Peyer's patch (tissue), 4 donors: ENCODE data around the gene IL11RA. TPM values are rescaled to one million over a fixed set of nuclear protein-coding genes. Genes with fewer than 3 reads are reported as not detected.

Experiments used
- DNase-seq, 3 donors: peaks; one replicate each; pipeline ENCODE4 v3.0.0-alpha.2; 2017 to 2019
- H3K27ac ChIP-seq, 4 donors: fragments of 200-600 bp; sonication (generic); one replicate each; pipeline ENCODE4 v1.5.1; 2016 to 2019
- H3K27me3 ChIP-seq, 2 donors: fragments of 200-600 bp; sonication (generic); one replicate each; pipeline ENCODE4 v1.5.1; 2019
- H3K36me3 ChIP-seq, 3 donors: fragments of 200-600 bp; sonication (generic); one replicate each; pipeline ENCODE4 v1.5.1; 2016 to 2019
- H3K4me1 ChIP-seq, 4 donors: fragments of 200-600 bp; sonication (generic); one replicate each; pipeline ENCODE4 v1.5.1; 2016 to 2019
- H3K4me3 ChIP-seq, 4 donors: fragments of 200-600 bp; sonication (generic); 1 replicate in 3 of 4; 2 replicates in 1 of 4; pipeline ENCODE4 v1.5.1; 2016 to 2019; ENCODE audit warnings: mild to moderate bottlenecking in 1 of 4
- H3K9me3 ChIP-seq, 4 donors: fragments of 200-600 bp; sonication (generic); one replicate each; pipeline ENCODE4 v1.5.1; 2016 to 2019; ENCODE audit warnings: mild to moderate bottlenecking in 1 of 4
- POLR2A ChIP-seq, 2 donors: fragments of 450-650 bp; IDR thresholded peaks; one replicate each; pipeline ENCODE4 v1.5.1; 2017; ENCODE audit warnings: antibody characterized with exemption in 2 of 2, mild to moderate bottlenecking in 2 of 2, moderate library complexity in 2 of 2
- total RNA-seq, 4 donors: library from RNA; depleted of rRNA; stranded (reverse); fragments of >200 nt; gene quantifications; one replicate each; pipeline ENCODE4 v1.1.0, GENCODE V29; 2016
- TF ChIP-seq, protein P1 (sequence below), 6 experiments: fragments of 450-650 bp in 4 of 6; fragments of 200-600 bp in 2 of 6; sonication (generic) in 1 of 6; IDR thresholded peaks; one replicate each; pipeline ENCODE4 v1.5.1; 2017 to 2019; ENCODE audit warnings: antibody characterized with exemption in 6 of 6, mild to moderate bottlenecking in 3 of 6, moderate library complexity in 1 of 6

IL11RA gene
- total RNA-seq, 4 donors from 2014 or later = 37.8 to 98.3 (median 58.0) TPM

DNA sequence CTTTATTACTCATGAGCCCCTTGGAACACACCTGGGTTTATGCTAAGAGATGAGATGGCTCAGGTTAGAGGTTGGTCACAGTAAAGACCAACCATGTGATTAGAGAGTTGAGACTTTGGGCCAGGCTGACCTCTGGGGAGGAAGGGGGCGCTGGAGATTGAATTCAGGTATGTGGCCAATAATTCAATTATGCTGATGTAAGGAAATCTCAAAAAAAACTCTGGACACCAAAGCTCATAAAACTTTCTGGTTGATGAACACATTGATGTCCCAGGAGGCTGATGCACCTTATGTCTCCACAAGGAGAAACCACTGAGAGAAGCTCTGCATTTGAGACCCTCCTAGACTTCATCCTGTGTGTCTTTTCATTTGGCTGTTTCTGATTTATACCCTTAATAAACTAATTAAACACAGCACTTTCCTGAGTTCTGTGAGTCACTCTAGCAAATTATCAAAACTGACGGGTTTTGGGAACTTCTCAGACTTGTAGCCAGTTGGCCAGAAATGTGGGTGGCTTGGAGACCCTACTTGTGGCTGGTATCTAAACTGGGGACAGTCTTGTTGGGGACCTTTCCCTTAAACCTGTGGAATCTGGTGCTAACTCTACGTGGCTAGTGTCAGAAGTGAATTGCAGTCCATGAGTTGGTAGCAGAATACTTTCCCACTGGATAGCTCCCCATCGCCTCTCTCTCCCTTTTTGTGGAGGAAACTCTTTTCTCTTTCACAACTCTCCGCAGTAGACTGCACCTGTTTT, 18.0 kb downstream of the IL11RA start:
- no peak overlapping the region for H3K27ac ChIP-seq
- DNase-seq = no peak
- H3K27me3 ChIP-seq = no peaks in the 10 kb centered on the region
- TF ChIP-seq POLR2A (IDR thresholded peaks at IDR 0.05) = no peak
- TF ChIP-seq, protein P1, sequence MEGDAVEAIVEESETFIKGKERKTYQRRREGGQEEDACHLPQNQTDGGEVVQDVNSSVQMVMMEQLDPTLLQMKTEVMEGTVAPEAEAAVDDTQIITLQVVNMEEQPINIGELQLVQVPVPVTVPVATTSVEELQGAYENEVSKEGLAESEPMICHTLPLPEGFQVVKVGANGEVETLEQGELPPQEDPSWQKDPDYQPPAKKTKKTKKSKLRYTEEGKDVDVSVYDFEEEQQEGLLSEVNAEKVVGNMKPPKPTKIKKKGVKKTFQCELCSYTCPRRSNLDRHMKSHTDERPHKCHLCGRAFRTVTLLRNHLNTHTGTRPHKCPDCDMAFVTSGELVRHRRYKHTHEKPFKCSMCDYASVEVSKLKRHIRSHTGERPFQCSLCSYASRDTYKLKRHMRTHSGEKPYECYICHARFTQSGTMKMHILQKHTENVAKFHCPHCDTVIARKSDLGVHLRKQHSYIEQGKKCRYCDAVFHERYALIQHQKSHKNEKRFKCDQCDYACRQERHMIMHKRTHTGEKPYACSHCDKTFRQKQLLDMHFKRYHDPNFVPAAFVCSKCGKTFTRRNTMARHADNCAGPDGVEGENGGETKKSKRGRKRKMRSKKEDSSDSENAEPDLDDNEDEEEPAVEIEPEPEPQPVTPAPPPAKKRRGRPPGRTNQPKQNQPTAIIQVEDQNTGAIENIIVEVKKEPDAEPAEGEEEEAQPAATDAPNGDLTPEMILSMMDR (IDR thresholded peaks at IDR 0.05) = no peak
- no peaks in the 10 kb centered on the region for H3K36me3 ChIP-seq
- H3K9me3 ChIP-seq = no peaks in the 10 kb centered on the region
- H3K4me1 ChIP-seq = peaks cover 0 to under 1% (median under 1%) of the 10 kb centered on the region in 4 donors
- H3K4me3 ChIP-seq = no peak overlapping the region

DNA sequence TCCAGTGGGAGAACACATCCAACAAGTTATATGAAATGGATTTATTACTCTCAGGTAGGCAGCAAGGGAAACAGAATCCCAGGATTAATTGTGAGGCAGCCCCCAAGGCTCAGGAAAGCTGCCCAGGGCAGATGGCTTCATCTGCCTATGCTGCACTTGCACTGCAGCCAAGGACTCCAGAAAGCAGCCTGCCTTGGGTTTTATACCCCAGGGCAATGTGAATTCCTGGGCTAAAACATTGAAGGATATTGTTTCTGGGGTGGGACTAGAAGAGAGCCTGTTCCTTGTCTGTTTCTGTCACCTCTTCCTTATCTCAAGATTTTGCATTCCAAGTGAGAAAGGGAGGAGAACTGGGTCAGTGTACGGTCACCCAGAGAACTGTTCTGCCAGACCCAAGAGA, 19.3 kb downstream of the IL11RA start:
- DNase-seq = no peak
- TF ChIP-seq, protein P1 (IDR thresholded peaks at IDR 0.05) = no peak
- TF ChIP-seq POLR2A (IDR thresholded peaks at IDR 0.05) = no peak
- Histone ChIP-seq H3K27me3 (no peaks in the 10 kb centered on the region), H3K9me3 (no peaks in the 10 kb centered on the region), H3K4me3 (no peak overlapping the region), H3K27ac (no peak overlapping the region), H3K4me1 (no peaks in the 10 kb centered on the region), H3K36me3 (no peaks in the 10 kb centered on the region)

DNA sequence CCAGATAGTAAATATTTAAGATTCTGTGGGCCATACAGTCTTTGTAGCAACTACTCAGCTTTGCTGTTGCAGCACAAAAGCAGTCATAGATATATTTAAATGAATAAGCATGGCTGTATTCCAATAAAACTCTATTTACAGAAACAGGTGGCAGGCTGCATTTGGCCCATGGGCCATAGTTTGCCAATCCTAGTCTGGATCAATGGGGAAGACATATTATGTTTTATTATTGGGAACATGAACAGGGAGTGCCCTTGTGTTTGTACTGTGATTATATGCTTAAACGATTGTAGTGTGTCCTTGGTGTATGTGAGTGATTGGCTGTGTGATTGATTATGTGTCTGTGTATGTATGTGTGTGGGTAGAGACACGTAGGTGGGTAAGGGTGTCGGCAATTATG, 22.5 kb downstream of the IL11RA start:
- H3K9me3 ChIP-seq = no peaks in the 10 kb centered on the region
- H3K4me1 ChIP-seq = no peaks in the 10 kb centered on the region
- no peak for DNase-seq
- no peaks in the 10 kb centered on the region for H3K36me3 ChIP-seq
- no peak for TF ChIP-seq POLR2A (IDR thresholded peaks at IDR 0.05)
- H3K4me3 ChIP-seq = no peak overlapping the region
- no peaks in the 10 kb centered on the region for H3K27me3 ChIP-seq
- H3K27ac ChIP-seq = peak overlapping the region in 1 of 4 donors; percentile 16

DNA sequence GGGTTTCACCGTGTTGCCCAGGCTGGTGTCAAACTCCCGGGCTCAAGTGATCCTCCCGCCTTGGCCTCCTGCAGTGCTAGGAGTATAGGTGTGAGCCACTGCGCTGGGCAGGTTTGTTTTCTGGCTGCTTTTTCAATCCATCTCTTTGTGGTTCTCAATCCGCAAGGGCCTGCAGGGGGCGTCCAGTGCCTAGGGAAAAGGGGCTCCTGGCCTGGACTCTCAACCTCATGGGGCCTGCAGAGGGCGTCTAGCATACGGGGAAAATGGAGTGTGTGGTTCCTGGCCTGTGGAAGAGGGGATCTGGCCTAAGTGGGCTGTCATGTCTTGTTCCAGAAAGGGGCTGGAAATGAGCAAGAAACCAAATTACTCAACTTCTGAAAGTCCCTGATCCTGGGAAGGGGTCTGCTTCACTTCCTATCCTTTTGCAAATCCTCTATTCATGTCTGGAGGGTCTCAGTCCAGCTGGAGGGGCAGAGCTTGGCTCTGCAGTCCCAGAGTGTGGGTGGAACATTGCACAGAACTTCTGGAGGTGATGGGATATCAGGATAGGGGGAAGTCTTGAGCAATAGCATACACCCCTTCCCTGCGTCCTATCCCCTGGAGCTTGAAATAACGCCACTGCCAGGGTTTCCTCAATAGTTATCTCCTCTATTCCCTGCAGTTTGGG, 23.2 kb downstream of the IL11RA start:
- H3K4me1 ChIP-seq = no peaks in the 10 kb centered on the region
- TF ChIP-seq, protein P1 (IDR thresholded peaks at IDR 0.05) = peak; percentile 14 to 74 (median 62)
- TF ChIP-seq POLR2A (IDR thresholded peaks at IDR 0.05) = no peak
- H3K27me3 ChIP-seq = no peaks in the 10 kb centered on the region
- no peaks in the 10 kb centered on the region for H3K9me3 ChIP-seq
- no peaks in the 10 kb centered on the region for H3K36me3 ChIP-seq
- H3K27ac ChIP-seq = peak overlapping the region in 1 of 4 donors; percentile 16
- peak; percentile 73 to 88 (median 74) for DNase-seq
- H3K4me3 ChIP-seq = no peak overlapping the region

DNA sequence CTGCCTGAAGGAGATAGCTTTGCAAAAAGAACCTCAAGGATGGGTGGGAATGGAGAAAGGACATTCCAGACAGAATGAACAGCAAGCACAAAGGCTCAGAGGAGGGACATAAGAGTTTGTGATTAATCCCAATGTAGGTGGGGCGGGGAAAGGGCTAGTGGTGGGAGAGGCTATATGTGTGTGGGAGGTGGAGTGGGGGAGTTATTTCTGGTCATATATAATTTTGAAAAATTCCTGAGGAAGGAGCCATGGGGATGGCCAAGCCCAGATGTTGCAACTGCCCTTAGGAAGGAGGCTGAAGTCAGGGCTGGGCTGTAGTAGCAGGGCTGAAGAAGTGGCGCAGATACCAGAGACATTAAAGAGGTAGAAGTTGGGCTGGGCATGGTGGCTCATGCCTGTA, 23.9 kb downstream of the IL11RA start:
- no peak for DNase-seq
- Histone ChIP-seq H3K9me3 (no peaks in the 10 kb centered on the region), H3K4me3 (no peak overlapping the region), H3K27ac (no peak overlapping the region), H3K27me3 (no peaks in the 10 kb centered on the region), H3K4me1 (no peaks in the 10 kb centered on the region), H3K36me3 (no peaks in the 10 kb centered on the region)
- TF ChIP-seq, protein P1 (IDR thresholded peaks at IDR 0.05) = no peak
- TF ChIP-seq POLR2A (IDR thresholded peaks at IDR 0.05) = no peak

DNA sequence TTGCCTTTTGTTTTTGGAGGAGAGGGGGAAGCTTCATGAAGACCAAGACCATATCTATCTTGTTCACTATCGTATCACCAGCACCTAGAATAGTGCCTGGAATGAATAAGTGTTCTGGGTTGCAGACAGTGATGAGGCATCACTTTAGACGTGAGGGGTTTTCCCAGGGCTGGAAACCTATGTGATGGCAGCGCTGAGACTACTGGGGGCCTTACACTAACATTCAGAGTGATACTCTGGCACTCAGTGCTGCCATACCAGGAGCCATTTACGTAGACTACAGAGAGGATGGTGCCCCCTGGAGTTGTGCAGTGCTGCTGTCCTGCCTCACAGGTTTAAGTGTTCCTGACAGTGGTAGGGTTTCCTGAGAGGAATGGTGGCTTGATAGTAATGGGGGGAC, 32.2 kb downstream of the IL11RA start:
- H3K27me3 ChIP-seq = no peaks in the 10 kb centered on the region
- TF ChIP-seq POLR2A (IDR thresholded peaks at IDR 0.05) = no peak
- TF ChIP-seq, protein P1 (IDR thresholded peaks at IDR 0.05) = no peak
- no peak overlapping the region for H3K4me3 ChIP-seq
- no peaks in the 10 kb centered on the region for H3K4me1 ChIP-seq
- H3K36me3 ChIP-seq = no peaks in the 10 kb centered on the region
- no peak overlapping the region for H3K27ac ChIP-seq
- no peak for DNase-seq
- H3K9me3 ChIP-seq = no peaks in the 10 kb centered on the region
